Middle frontal gyrus (tissue), 1 donor: Measurements from ENCODE around the gene RNF224.

Experiments
- DNase-seq: peaks from one replicate; pipeline ENCODE4 v3.0.0-alpha.2; 2015; ENCODE audit warnings: low spot score; ENCODE audit errors: extremely low spot score

RNF224 gene

DNA sequence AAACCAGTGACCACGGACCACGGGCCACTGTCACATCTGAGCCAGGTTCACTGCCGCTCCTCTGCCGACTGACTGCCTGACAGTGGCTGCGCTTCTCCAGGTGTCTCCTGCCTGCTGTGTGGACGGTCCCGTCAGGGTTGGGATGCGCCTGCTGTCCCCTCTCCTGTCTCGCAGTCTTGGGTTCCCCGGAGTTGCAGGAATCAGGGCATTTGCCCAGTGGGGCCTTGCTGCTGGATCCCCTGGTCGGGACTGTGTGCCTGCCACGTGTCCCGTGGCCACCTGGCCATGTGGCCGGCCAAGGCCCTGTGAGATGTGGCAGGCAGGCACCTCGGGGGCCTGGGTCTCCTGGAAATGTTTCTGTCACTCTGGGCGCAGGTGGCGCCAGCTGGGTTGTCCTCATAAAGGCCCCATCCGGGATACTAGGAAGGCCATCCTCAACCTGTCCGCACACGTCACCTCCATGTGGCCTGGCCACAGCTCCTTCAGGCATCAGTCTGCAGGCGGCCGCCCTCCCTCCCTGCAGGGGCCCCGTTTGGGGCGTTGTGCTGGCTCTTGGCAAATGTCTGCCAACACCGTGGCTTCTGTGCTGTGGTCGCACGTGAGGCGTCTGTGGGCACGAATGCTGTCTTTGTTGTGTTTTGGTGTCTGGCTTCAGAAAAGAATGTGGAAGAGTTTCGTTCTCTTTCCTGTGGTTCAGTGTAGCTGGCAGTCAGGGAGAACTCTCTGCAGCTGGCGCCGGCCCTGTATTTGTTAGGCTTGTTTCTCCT is 43.8 kb downstream of the RNF224 start:
- no peak for DNase-seq

DNA sequence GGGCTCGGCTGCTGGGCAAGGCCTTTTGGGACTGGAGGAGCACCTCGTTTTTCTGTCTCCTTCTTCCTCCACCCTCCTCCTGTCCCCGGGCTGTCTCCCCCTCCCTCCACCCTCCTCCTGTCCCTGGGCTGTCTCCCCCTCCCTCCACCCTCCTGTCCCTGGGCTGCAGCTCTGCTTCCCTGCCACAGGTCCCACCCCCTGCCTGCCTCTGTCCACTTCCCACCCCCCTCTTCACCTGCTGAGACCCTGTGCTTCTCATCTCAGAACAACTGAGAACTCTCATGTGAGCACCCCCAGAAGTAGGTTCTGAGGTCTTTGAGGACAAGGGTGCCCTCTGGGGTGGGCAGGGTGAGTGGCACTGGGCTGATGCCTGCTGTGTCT is 44.4 kb downstream of the RNF224 start:
- no peak for DNase-seq

GRCh38 chr9:137272241-137273094 is 45.2 kb downstream of the RNF224 start:
- no peak for DNase-seq

DNA sequence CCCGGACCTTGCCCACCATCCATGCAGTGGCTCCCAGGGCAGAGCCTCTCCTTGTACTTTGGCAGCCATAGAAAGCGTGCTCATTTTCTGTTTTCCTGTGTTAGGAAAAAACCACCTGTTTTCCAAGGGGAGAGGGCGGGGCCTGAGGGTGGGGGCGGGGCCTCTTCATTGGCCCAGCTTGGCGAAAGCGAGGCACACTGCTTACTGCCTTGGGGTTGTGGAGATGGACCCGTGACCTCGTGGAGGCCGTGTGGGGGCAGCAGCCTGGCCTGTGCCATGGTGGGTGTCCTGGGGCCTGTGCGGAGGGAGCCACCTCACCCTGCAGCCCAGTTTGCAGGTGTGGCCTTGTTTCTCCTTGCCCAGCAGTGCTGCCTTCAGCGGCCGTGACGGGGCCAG is 45.8 kb downstream of the RNF224 start:
- DNase-seq: no peak

- no peak for DNase-seq
These were observed 46.5 kb downstream of the RNF224 start for GRCh38 chr9:137273611-137274320.

DNA sequence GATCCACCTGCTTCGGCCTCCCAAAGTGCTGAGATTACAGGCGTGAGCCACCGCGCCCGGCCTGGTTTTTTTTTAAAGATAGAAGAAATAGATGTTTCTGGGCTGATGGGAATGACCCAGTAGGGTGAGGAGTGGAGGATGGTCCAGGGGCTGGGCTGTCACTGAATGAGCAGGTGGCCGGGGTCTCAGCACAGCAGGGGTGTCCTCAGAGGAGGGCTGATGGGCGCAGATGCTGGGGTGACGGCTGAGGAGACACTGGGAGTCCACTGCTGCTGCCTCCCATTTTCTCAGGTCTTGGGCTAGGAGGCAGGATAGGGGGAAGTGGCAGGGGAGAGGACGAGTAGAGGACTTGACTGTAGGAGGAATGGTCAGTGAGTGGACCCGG is 47.9 kb downstream of the RNF224 start:
- DNase-seq: no peak

GRCh38 chr9:137275588-137276472 is 48.5 kb downstream of the RNF224 start:
- DNase-seq: no peak

DNA sequence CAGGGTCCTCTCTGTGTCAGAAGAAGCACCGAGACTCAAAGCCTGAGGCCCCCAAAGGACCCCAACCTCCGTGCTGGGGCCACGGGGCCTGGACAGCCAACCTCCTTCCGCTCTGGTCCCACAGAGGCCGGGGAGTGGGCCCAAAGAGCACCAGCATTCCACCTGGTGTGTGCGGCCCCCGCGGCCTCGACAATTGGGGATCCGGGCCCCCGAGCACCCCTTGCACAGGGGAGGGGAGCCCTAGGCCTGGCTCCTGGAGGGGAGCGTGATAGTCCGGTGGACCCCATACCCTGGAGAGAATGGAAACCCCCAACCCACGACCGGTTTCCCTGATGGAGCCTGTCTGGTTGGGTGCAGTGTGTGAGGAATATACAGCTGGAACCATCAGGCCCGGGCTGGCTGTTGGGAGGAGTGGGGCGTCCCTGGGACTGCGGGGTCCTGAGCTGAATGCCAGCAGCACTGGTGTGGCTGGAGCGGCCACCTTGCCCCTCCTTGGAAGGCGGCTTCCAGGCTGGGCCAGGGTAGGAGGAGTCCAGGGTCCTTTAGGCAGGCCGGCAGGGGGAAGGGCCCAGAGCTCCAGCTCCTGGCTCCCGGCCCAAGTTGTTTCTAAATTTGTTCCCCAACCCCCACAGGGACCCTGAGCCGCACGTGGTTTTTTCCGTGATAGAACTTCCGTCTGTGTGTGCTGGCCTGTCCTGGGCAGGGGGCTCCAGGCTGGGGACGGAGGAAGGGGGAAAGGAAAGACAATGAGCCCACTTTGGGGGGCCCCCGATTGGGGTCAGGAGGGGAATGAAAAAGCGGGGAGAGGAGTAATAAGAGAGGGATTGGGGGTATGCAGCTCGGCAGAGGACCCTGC is 49.4 kb downstream of the RNF224 start:
- no peak for DNase-seq

DNA sequence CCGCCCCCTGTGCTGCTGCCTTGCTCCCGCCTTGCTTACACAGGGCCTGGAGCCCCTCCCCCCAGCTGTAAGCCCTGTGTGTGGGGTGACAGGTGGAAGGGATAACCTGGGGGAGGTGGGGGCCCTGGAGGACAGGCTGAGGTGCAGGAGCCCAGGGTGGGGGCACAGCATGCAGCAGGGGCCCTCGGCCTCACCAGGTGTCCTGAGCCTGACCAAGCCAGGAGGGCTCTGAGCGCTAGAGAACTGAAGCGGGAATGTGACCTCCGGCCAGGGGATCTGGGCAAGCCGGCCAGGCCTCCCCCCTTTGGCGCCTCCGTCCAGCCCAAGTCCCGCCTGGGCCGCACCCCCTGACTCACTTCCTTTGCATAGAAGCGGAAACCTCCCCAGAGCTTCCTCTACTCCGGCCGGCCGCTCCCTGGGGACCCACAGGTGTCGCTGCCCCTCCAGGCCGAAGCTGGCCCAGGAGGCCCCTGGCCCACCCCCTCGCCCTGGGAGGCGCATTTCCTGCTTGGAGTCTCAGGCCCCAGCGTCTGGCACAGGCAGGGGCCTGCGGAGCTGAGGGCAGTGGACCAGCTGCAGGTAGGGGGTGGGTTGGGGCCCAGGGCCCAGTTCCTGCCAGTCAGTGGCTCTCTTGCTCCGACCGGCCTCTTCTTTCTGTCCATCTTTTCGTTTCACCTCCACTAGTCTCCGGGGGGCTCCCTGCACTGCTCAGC is 50.2 kb downstream of the RNF224 start, which contains the start of gene TOR4A:
Gene TOR4A, plus strand, starts transcription at position 398 of the 713 bp plus-strand sequence. CDS start 964 bp downstream, outside the sequence.
- no peak for DNase-seq

GRCh38 chr9:137278061-137278701 is 50.9 kb downstream of the RNF224 start:
- DNase-seq: no peak
